ENCODE results near the gene GBP1. TPM values are rescaled to one million over a fixed set of nuclear protein-coding genes. Genes with fewer than 3 reads are reported as not detected.
"Not testable (repeated sequence)": the region's sequence is repeated elsewhere in the genome, so short reads cannot be mapped to it uniquely, and the experiment has no call there.

The GBP1 gene
- total and polyA plus RNA-seq, 7 experiments from 2014 or later, result 17.1 to 319 (median 51.9) TPM

- Mint-ChIP-seq H3K36me3 (peaks cover 0 to 55% (median 39%) of the 10 kb centered on the region in 5 donors), H3K9me3 (peaks cover 0 to 15% (median 0%) of the 10 kb centered on the region in 11 donors), H3K4me1 (peaks cover 0 to 15% (median 4%) of the 10 kb centered on the region in 7 donors)
- DNase-seq; H3K27ac Mint-ChIP-seq; ATAC-seq; H3K4me3 ChIP-seq (ENCODE audit: low read length); H3K27me3 Mint-ChIP-seq; H3K4me1 ChIP-seq (ENCODE audit: control insufficient read depth in 2 of 2, insufficient read depth in 2 of 2, low read length in 2 of 2); H3K27ac ChIP-seq (ENCODE audit: low read depth, low read length); H3K9me3 ChIP-seq (ENCODE audit: control insufficient read depth in 2 of 3, low read length in 3 of 3); H3K27me3 ChIP-seq (ENCODE audit: control insufficient read depth in 2 of 2, insufficient read depth in 2 of 2, low read length in 2 of 2); H3K4me3 Mint-ChIP-seq: not testable (repeated sequence)
- ChIA-PET CTCF (interaction anchor here (0.6 to 1.3 kb wide), 3 partner anchors 24 to 70 kb away, joined by 3 to 4 read pairs (median 3); partner anchors contain the start of gene GBP3), POLR2A (interaction anchor here (0.9 kb wide), 1 partner anchor 13 kb away, joined by 3 read pairs; no protein-coding TSS in a partner anchor)
- H3K36me3 ChIP-seq (ENCODE audit: control insufficient read depth in 2 of 3, insufficient read depth in 3 of 3, low read length in 3 of 3), result peaks cover 3 to 29% (median 3%) of the 10 kb centered on the region in 3 experiments
- intact Hi-C loops (cut with micrococcal nuclease), result loop anchor here (2.0 kb wide), 1 partner anchor 24 kb away; the partner anchor contains the start of gene GBP3 (in 2 of the 2)
Observed at GRCh38 chr1:89046318-89047183, 18.5 kb downstream of the GBP1 start.

- H3K4me1 Mint-ChIP-seq, result peaks cover 0 to 25% (median 15%) of the 10 kb centered on the region in 7 donors
- no peaks in the 10 kb centered on the region for H3K27me3 ChIP-seq (ENCODE audit: control insufficient read depth in 2 of 2, insufficient read depth in 2 of 2, low read length in 2 of 2)
- H3K27me3 Mint-ChIP-seq, result no peaks in the 10 kb centered on the region
- peaks cover 0 to 15% (median 2%) of the 10 kb centered on the region in 11 donors for H3K9me3 Mint-ChIP-seq
- H3K4me1 ChIP-seq (ENCODE audit: control insufficient read depth in 2 of 2, insufficient read depth in 2 of 2, low read length in 2 of 2), result no peaks in the 10 kb centered on the region
- DNase-seq (no peak), ATAC-seq (no peak)
- no peak overlapping the region for H3K27ac ChIP-seq (ENCODE audit: low read depth, low read length)
- no peak overlapping the region for H3K4me3 ChIP-seq (ENCODE audit: low read length)
- H3K9me3 ChIP-seq (ENCODE audit: control insufficient read depth in 2 of 3, low read length in 3 of 3), result peaks cover 0 to 8% (median 0%) of the 10 kb centered on the region in 3 experiments
- no peak overlapping the region for H3K27ac Mint-ChIP-seq
- POLR2A ChIA-PET, result interaction anchor here (0.7 kb wide), 1 partner anchor 814 kb away, joined by 3 read pairs; no protein-coding TSS in a partner anchor
- peaks cover 0 to 54% (median 32%) of the 10 kb centered on the region in 5 donors for H3K36me3 Mint-ChIP-seq
- no peak overlapping the region for H3K4me3 Mint-ChIP-seq
- CTCF ChIA-PET, result no interaction called here
- intact Hi-C loops (cut with micrococcal nuclease), result no loop called here
- peaks cover 0 to 14% (median 3%) of the 10 kb centered on the region in 3 experiments for H3K36me3 ChIP-seq (ENCODE audit: control insufficient read depth in 2 of 3, insufficient read depth in 3 of 3, low read length in 3 of 3)
Observed at GRCh38 chr1:89044970-89045721, 19.9 kb downstream of the GBP1 start.

- Histone ChIP-seq H3K4me3 (ENCODE audit: low read length) (no peak overlapping the region), H3K4me1 (ENCODE audit: control insufficient read depth in 2 of 2, insufficient read depth in 2 of 2, low read length in 2 of 2) (no peaks in the 10 kb centered on the region), H3K36me3 (ENCODE audit: control insufficient read depth in 2 of 3, insufficient read depth in 3 of 3, low read length in 3 of 3) (peaks cover 0 to 13% (median 0%) of the 10 kb centered on the region in 3 experiments), H3K9me3 (ENCODE audit: control insufficient read depth in 2 of 3, low read length in 3 of 3) (peaks cover 0 to 8% (median 0%) of the 10 kb centered on the region in 3 experiments), H3K27me3 (ENCODE audit: control insufficient read depth in 2 of 2, insufficient read depth in 2 of 2, low read length in 2 of 2) (no peaks in the 10 kb centered on the region), H3K27ac (ENCODE audit: low read depth, low read length) (no peak overlapping the region)
- ChIA-PET CTCF (no interaction called here), POLR2A (no interaction called here)
- no peak overlapping the region for H3K4me3 Mint-ChIP-seq
- peaks cover 0 to 56% (median 31%) of the 10 kb centered on the region in 5 donors for H3K36me3 Mint-ChIP-seq
- intact Hi-C loops (cut with micrococcal nuclease), result no loop called here
- H3K27ac Mint-ChIP-seq, result no peak overlapping the region
- DNase-seq (no peak), ATAC-seq (no peak)
- peaks cover 0 to 16% (median 3%) of the 10 kb centered on the region in 11 donors for H3K9me3 Mint-ChIP-seq
- H3K4me1 Mint-ChIP-seq, result peaks cover 0 to 32% (median 21%) of the 10 kb centered on the region in 7 donors
- H3K27me3 Mint-ChIP-seq, result peaks cover 0 to 1% (median 0%) of the 10 kb centered on the region in 5 donors
Observed at GRCh38 chr1:89043940-89044339, 21.1 kb downstream of the GBP1 start.

GRCh38 chr1:89042491-89042890 lies 22.5 kb downstream of the GBP1 start:
- Mint-ChIP-seq H3K27me3 (peaks cover 0 to 3% (median 0%) of the 10 kb centered on the region in 5 donors), H3K27ac (no peak overlapping the region)

GRCh38 chr1:89041721-89042120 lies 23.3 kb downstream of the GBP1 start:
- no peak overlapping the region for H3K4me3 ChIP-seq (ENCODE audit: low read length)
- H3K27me3 ChIP-seq (ENCODE audit: control insufficient read depth in 2 of 2, insufficient read depth in 2 of 2, low read length in 2 of 2), result no peaks in the 10 kb centered on the region
- H3K27me3 Mint-ChIP-seq, result peaks cover 0 to 3% (median 0%) of the 10 kb centered on the region in 5 donors
- peak overlapping the region in 1 of 10 donors; percentile 12 for H3K4me3 Mint-ChIP-seq
- ATAC-seq, result no peak
- peaks cover 0 to 7% (median 0%) of the 10 kb centered on the region in 3 experiments for H3K36me3 ChIP-seq (ENCODE audit: control insufficient read depth in 2 of 3, insufficient read depth in 3 of 3, low read length in 3 of 3)
- H3K27ac ChIP-seq (ENCODE audit: low read depth, low read length), result no peak overlapping the region
- peaks cover 4 to 55% (median 20%) of the 10 kb centered on the region in 5 donors for H3K36me3 Mint-ChIP-seq
- CTCF ChIA-PET, result interaction anchor here (1.0 kb wide), 1 partner anchor 57 kb away, joined by 4 read pairs; no protein-coding TSS in a partner anchor
- H3K4me1 Mint-ChIP-seq, result peaks cover 0 to 23% (median 21%) of the 10 kb centered on the region in 7 donors
- POLR2A ChIA-PET, result interaction anchor here (0.7 to 0.9 kb wide), 2 partner anchors 19 to 23 kb away, joined by 3 read pairs; partner anchors contain the start of gene GBP3
- DNase-seq, result no peak
- intact Hi-C loops (cut with micrococcal nuclease), result no loop called here
- H3K9me3 ChIP-seq (ENCODE audit: control insufficient read depth in 2 of 3, low read length in 3 of 3), result peaks cover 0 to 8% (median 0%) of the 10 kb centered on the region in 3 experiments
- H3K27ac Mint-ChIP-seq, result peak overlapping the region in 1 of 9 donors; percentile 51
- H3K9me3 Mint-ChIP-seq, result peaks cover 0 to 19% (median 3%) of the 10 kb centered on the region in 11 donors
- no peaks in the 10 kb centered on the region for H3K4me1 ChIP-seq (ENCODE audit: control insufficient read depth in 2 of 2, insufficient read depth in 2 of 2, low read length in 2 of 2)

More at GRCh38 chr1:89042491-89042890, 22.5 kb downstream of the GBP1 start:
- POLR2A ChIA-PET, result interaction anchor here (1.1 kb wide), 1 partner anchor 157 kb away, joined by 4 read pairs; no protein-coding TSS in a partner anchor
- Histone ChIP-seq H3K4me3 (ENCODE audit: low read length) (no peak overlapping the region), H3K36me3 (ENCODE audit: control insufficient read depth in 2 of 3, insufficient read depth in 3 of 3, low read length in 3 of 3) (peaks cover 0 to 7% (median 0%) of the 10 kb centered on the region in 3 experiments), H3K27ac (ENCODE audit: low read depth, low read length) (no peak overlapping the region), H3K9me3 (ENCODE audit: control insufficient read depth in 2 of 3, low read length in 3 of 3) (peaks cover 0 to 8% (median 0%) of the 10 kb centered on the region in 3 experiments), H3K27me3 (ENCODE audit: control insufficient read depth in 2 of 2, insufficient read depth in 2 of 2, low read length in 2 of 2) (no peaks in the 10 kb centered on the region), H3K4me1 (ENCODE audit: control insufficient read depth in 2 of 2, insufficient read depth in 2 of 2, low read length in 2 of 2) (no peaks in the 10 kb centered on the region)
- Mint-ChIP-seq H3K36me3 (peaks cover 4 to 53% (median 21%) of the 10 kb centered on the region in 5 donors), H3K4me3 (no peak overlapping the region), H3K4me1 (peaks cover 0 to 23% (median 21%) of the 10 kb centered on the region in 7 donors), H3K9me3 (peaks cover 0 to 19% (median 3%) of the 10 kb centered on the region in 11 donors)
- intact Hi-C loops (cut with micrococcal nuclease), result no loop called here
- no peak for DNase-seq
- CTCF ChIA-PET, result interaction anchor here (0.5 to 1.2 kb wide), 2 partner anchors 61 to 316 kb away, joined by 3 to 4 read pairs; no protein-coding TSS in a partner anchor
- ATAC-seq, result no peak

Measured in naive thymus-derived CD4-positive, alpha-beta T cell (primary cell).